GM12878 (cell line): ENCODE measurements around the gene CPHXL2. TPM values are rescaled to one million over a fixed set of nuclear protein-coding genes. Genes with fewer than 3 reads are reported as not detected.

Experiments
- ATF3 ChIP-seq: IDR thresholded peaks from 2 replicates; pipeline ENCODE4 v1.6.1; 2011; ENCODE audit warnings: low read depth, mild to moderate bottlenecking, low read length, moderate library complexity, borderline replicate concordance; ENCODE audit errors: extremely low read depth
- CEBPZ ChIP-seq: fragments of 150-350 bp; IDR thresholded peaks from 2 replicates; pipeline ENCODE4 v1.6.1; 2016; ENCODE audit warnings: low read depth, low read length
- CREM ChIP-seq: IDR thresholded peaks from 2 replicates; pipeline ENCODE4 v1.6.1; 2014; ENCODE audit warnings: antibody characterized with exemption, low read depth
- CUX1 ChIP-seq: IDR thresholded peaks from 2 replicates; pipeline ENCODE4 v1.6.1; 2012; ENCODE audit warnings: improper control_type of control experiment, low read depth, low read length; ENCODE audit not compliant: insufficient replicate concordance
- ELK1 ChIP-seq: IDR thresholded peaks from 2 replicates; pipeline ENCODE4 v1.6.1; 2012; ENCODE audit warnings: low read depth, low read length, improper control_type of control experiment
- GABPA ChIP-seq: IDR thresholded peaks from 2 replicates; pipeline ENCODE4 v1.6.1; 2014; ENCODE audit warnings: antibody characterized with exemption, low read depth, mild to moderate bottlenecking, inconsistent platforms
- PKNOX1 ChIP-seq: fragments of 450-650 bp; IDR thresholded peaks from 2 replicates; pipeline ENCODE4 v1.6.1; 2016; ENCODE audit warnings: mild to moderate bottlenecking
- RAD21 ChIP-seq: IDR thresholded peaks from 2 replicates; pipeline ENCODE4 v1.6.1; 2011; ENCODE audit warnings: mild to moderate bottlenecking, low read depth, low read length, moderate library complexity; ENCODE audit not compliant: insufficient read depth
- RB1 ChIP-seq: fragments of 450-650 bp; formaldehyde crosslinking; IDR thresholded peaks from 2 replicates; pipeline ENCODE4 v1.6.1; 2017; ENCODE audit warnings: mild to moderate bottlenecking, borderline replicate concordance
- ZBTB4 ChIP-seq: fragments of 450-650 bp; formaldehyde crosslinking; IDR thresholded peaks from 2 replicates; pipeline ENCODE4 v1.4.0; 2022; ENCODE audit warnings: mild to moderate bottlenecking, moderate library complexity
- polyA plus RNA-seq, 11 experiments: library from polyadenylated mRNA; depleted of rRNA in 4 of 11; unstranded in 6 of 11; stranded (reverse) in 5 of 11; fragments of >200 nt; fragmentation: Nextera tagmentation in 4 of 11; fragmentation: Illumina TruSeq in 1 of 11; extraction: Ambion mirVana in 4 of 11; extraction: Trizol in 1 of 11; gene quantifications; 1 replicate in 1 of 11; 2 replicates in 10 of 11; pipeline versions ENCODE4 v1.2.1 to v1.2.3, GENCODE V29; 2011 to 2016; ENCODE audit warnings: inconsistent platforms in 2 of 11, missing spikeins in 2 of 11, low read depth in 1 of 11
- total RNA-seq, 4 experiments: library from RNA; depleted of rRNA in 3 of 4; stranded (reverse); fragments of >200 nt in 3 of 4; fragmentation: Illumina TruSeq in 1 of 4; extraction: Trizol in 1 of 4; gene quantifications; 2 replicates each; pipeline versions ENCODE4 v1.2.1 to v1.2.3, GENCODE V29; 2013 to 2021

Gene CPHXL2
- total and polyA plus RNA-seq, 10 of the 15 experiments (the other 5 are each of a cell fraction or from before 2014, with no cell fraction given): not detected

- TF ChIP-seq CUX1 (no peak), CEBPZ (no peak), ATF3 (no peak), GABPA (peak; percentile 94), CREM (peak; percentile 98), PKNOX1 (peak; percentile 45; the same call in 1 of the 2 replicates), RAD21 (no peak), ZBTB4 (CRISPR knock-in tag) (no peak), ELK1 (no peak), RB1 (peak; percentile 95; the same call in 1 of the 2 replicates)
These were observed 53.8 kb downstream of the CPHXL2 start, which contains the start of gene ADAT1 (continued) for GRCh38 chr16:75622761-75623605.
